CD14-positive monocyte (primary cell): ENCODE measurements around the gene CTNNBL1. TPM values are rescaled to one million over a fixed set of nuclear protein-coding genes. Genes with fewer than 3 reads are reported as not detected.
A peak's percentile ranks its signal among the peaks of the same experiment; 100 is the strongest.

Experiments used
- DNase-seq, 3 donors: peaks; one replicate each; pipeline ENCODE4 v3.0.0-alpha.2; 2011 to 2022
- H2AFZ ChIP-seq: 2 replicates; pipeline ENCODE4 v1.6.0; 2012; ENCODE audit warnings: mild to moderate bottlenecking, low read depth, low read length, inconsistent platforms; ENCODE audit not compliant: insufficient read depth, poor library complexity, severe bottlenecking
- H3K27ac ChIP-seq, 2 donors: 1 replicate in 1 of 2; 2 replicates in 1 of 2; pipeline ENCODE4 v1.5.1; 2012 to 2013; ENCODE audit warnings: low read length in 2 of 2, control low read depth in 1 of 2, inconsistent platforms in 1 of 2, low read depth in 1 of 2, mild to moderate bottlenecking in 1 of 2
- H3K27me3 ChIP-seq, 2 donors: one replicate each; pipeline versions ENCODE4 v1.6.0 to v1.6.1; 2011 to 2013; ENCODE audit warnings: low read length in 2 of 2; ENCODE audit not compliant: control insufficient read depth in 2 of 2, insufficient read depth in 2 of 2
- H3K36me3 ChIP-seq, 2 donors: replicated peaks in 1 of 2; 1 replicate in 1 of 2; 2 replicates in 1 of 2; pipeline versions ENCODE4 v1.5.1 to v1.6.1; 2012 to 2013; ENCODE audit warnings: low read length in 2 of 2, control low read depth in 1 of 2, inconsistent platforms in 1 of 2, mild to moderate bottlenecking in 1 of 2; ENCODE audit not compliant: insufficient read depth in 2 of 2, control insufficient read depth in 1 of 2
- H3K4me1 ChIP-seq, 2 donors: 1 replicate in 1 of 2; 2 replicates in 1 of 2; pipeline versions ENCODE4 v1.5.1 to v1.6.1; 2012 to 2013; ENCODE audit warnings: low read length in 2 of 2, control low read depth in 1 of 2, inconsistent platforms in 1 of 2, mild to moderate bottlenecking in 1 of 2, moderate library complexity in 1 of 2; ENCODE audit not compliant: insufficient read depth in 2 of 2, control insufficient read depth in 1 of 2
- H3K4me2 ChIP-seq: replicated peaks from 2 replicates; pipeline ENCODE3; 2012; ENCODE audit warnings: low read length, moderate library complexity, mild to moderate bottlenecking; ENCODE audit not compliant: poor library complexity, severe bottlenecking; ENCODE audit errors: extremely low read depth
- H3K4me3 ChIP-seq, 3 experiments: fragments of 200-600 bp in 1 of 3; sonication (generic) in 1 of 3; replicated peaks in 1 of 3; 1 replicate in 2 of 3; 2 replicates in 1 of 3; pipeline ENCODE4 v1.5.1; 2011 to 2013; ENCODE audit warnings: low read length in 3 of 3, mild to moderate bottlenecking in 3 of 3, control low read depth in 2 of 3, low read depth in 2 of 3, inconsistent platforms in 1 of 3, moderate library complexity in 1 of 3
- H3K79me2 ChIP-seq: 2 replicates; pipeline ENCODE4 v1.6.0; 2012; ENCODE audit warnings: mild to moderate bottlenecking, control low read depth, inconsistent platforms, low read length, moderate library complexity; ENCODE audit not compliant: insufficient read depth
- H3K9ac ChIP-seq: 2 replicates; pipeline ENCODE4 v1.6.0; 2017; ENCODE audit warnings: low read length, mild to moderate bottlenecking; ENCODE audit not compliant: insufficient read depth, poor library complexity, severe bottlenecking
- H3K9me3 ChIP-seq, 2 donors: replicated peaks in 1 of 2; 1 replicate in 1 of 2; 2 replicates in 1 of 2; pipeline versions ENCODE4 v1.5.1 to v1.6.1; 2012 to 2013; ENCODE audit warnings: low read length in 2 of 2, control low read depth in 1 of 2; ENCODE audit not compliant: control insufficient read depth in 1 of 2, insufficient read depth in 1 of 2
- H4K20me1 ChIP-seq: 2 replicates; pipeline ENCODE4 v1.6.0; 2012; ENCODE audit warnings: mild to moderate bottlenecking, low read length, control low read depth, moderate library complexity; ENCODE audit not compliant: insufficient read depth
- H3K27ac Mint-ChIP-seq, 7 donors: one replicate each; pipeline ENCODE4 v1.8.0; 2020; ENCODE audit warnings: mild to moderate bottlenecking in 7 of 7, mixed read lengths in 7 of 7, moderate library complexity in 6 of 7, inconsistent platforms in 2 of 7
- H3K27me3 Mint-ChIP-seq, 3 donors: one replicate each; pipeline ENCODE4 v1.8.0; 2021 to 2022; ENCODE audit warnings: low read depth in 3 of 3, mild to moderate bottlenecking in 3 of 3, mixed read lengths in 3 of 3, moderate library complexity in 3 of 3, inconsistent platforms in 1 of 3
- H3K36me3 Mint-ChIP-seq, 2 donors: one replicate each; pipeline ENCODE4 v1.8.0; 2020; ENCODE audit warnings: mixed read lengths in 2 of 2, inconsistent platforms in 1 of 2, mild to moderate bottlenecking in 1 of 2
- H3K4me1 Mint-ChIP-seq: one replicate; pipeline ENCODE4 v1.8.0; 2020; ENCODE audit warnings: mild to moderate bottlenecking, mixed read lengths
- H3K4me3 Mint-ChIP-seq, 2 donors: one replicate each; pipeline ENCODE4 v1.8.0; 2020; ENCODE audit warnings: mild to moderate bottlenecking in 2 of 2, mixed read lengths in 2 of 2, moderate library complexity in 1 of 2
- H3K9me3 Mint-ChIP-seq, 7 donors: one replicate each; pipeline ENCODE4 v1.8.0; 2020 to 2022; ENCODE audit warnings: mixed read lengths in 7 of 7, mild to moderate bottlenecking in 6 of 7, moderate library complexity in 6 of 7, inconsistent platforms in 2 of 7
- CTCF ChIP-seq: fragments of 200-600 bp; IDR thresholded peaks from one replicate; pipeline ENCODE4 v1.8.0; 2022; ENCODE audit warnings: antibody characterized with exemption, mild to moderate bottlenecking
- WGBS: methylation state at CpG from one replicate; pipeline ENCODE4 v1.1.5; 2013; ENCODE audit warnings: missing lambda C conversion rate; ENCODE audit not compliant: insufficient coverage; 5-methylcytosine and 5-hydroxymethylcytosine counted together
- intact Hi-C, 2 donors: fragments of 100-400 bp; cut with micrococcal nuclease; formaldehyde crosslinking; loops; one replicate each; pipeline versions ENCODE4 v1.15.0 to v1.15.1; 2023
- polyA plus RNA-seq, 3 donors: library from polyadenylated mRNA; depleted of rRNA in 1 of 3; unstranded in 2 of 3; stranded (reverse) in 1 of 3; fragments of 300-500 nt in 2 of 3; fragments of >200 nt in 1 of 3; fragmentation: Illumina TruSeq in 2 of 3; gene quantifications; 1 replicate in 2 of 3; 2 replicates in 1 of 3; pipeline ENCODE4 v1.2.3, GENCODE V29; 2012 to 2021

CTNNBL1 gene
- polyA plus RNA-seq, 3 donors, result 35.5 to 83.2 (median 77.3) TPM

- TF ChIP-seq CTCF, result no peak
- Mint-ChIP-seq H3K27ac (peak overlapping the region in 1 of 7 donors; percentile 7), H3K4me1 (peaks cover 21% of the 10 kb centered on the region), H3K27me3 (peaks cover 0 to 2% (median 0%) of the 10 kb centered on the region in 3 donors), H3K36me3 (peaks cover 59% of the 10 kb centered on the region in 2 donors), H3K9me3 (no peaks in the 10 kb centered on the region), H3K4me3 (no peak overlapping the region)
- intact Hi-C loops, result no loop called here
- Histone ChIP-seq H3K9me3 (no peaks in the 10 kb centered on the region), H3K4me2 (no peak overlapping the region), H3K36me3 (peaks cover 18 to 75% of the 10 kb centered on the region in 2 donors), H3K79me2 (no peaks in the 10 kb centered on the region), H3K27ac (no peak overlapping the region), H4K20me1 (peaks cover 36% of the 10 kb centered on the region), H3K4me3 (no peak overlapping the region), H2AFZ (no peak overlapping the region), H3K4me1 (peaks cover 4 to 5% of the 10 kb centered on the region in 2 donors), H3K9ac (no peak overlapping the region), H3K27me3 (no peaks in the 10 kb centered on the region)
- no CpG with 5 or more reads among the region's 4 CpGs for WGBS
- DNase-seq, result no peak
Measured at GRCh38 chr20:37810027-37810426, 116.2 kb downstream of the CTNNBL1 start.

- no peak overlapping the region for H3K27ac ChIP-seq
- 94% methylated on average over 2 of the region's 2 CpGs for WGBS
- no peaks in the 10 kb centered on the region for H3K9me3 ChIP-seq
- Mint-ChIP-seq H3K4me3 (no peak overlapping the region), H3K27me3 (peaks cover 0 to 2% (median 0%) of the 10 kb centered on the region in 3 donors), H3K27ac (peak overlapping the region in 1 of 7 donors; percentile 4), H3K4me1 (no peaks in the 10 kb centered on the region), H3K36me3 (peaks cover 28 to 38% of the 10 kb centered on the region in 2 donors), H3K9me3 (no peaks in the 10 kb centered on the region)
- no peak overlapping the region for H3K4me2 ChIP-seq
- intact Hi-C loops, result no loop called here
- H4K20me1 ChIP-seq, result peaks cover 34% of the 10 kb centered on the region
- no peak for DNase-seq
- H3K4me1 ChIP-seq, result no peaks in the 10 kb centered on the region
- H3K9ac ChIP-seq, result no peak overlapping the region
- H3K36me3 ChIP-seq, result peaks cover 0 to 31% of the 10 kb centered on the region in 2 donors
- no peak overlapping the region for H2AFZ ChIP-seq
- no peaks in the 10 kb centered on the region for H3K79me2 ChIP-seq
- no peak for TF ChIP-seq CTCF
- no peak overlapping the region for H3K4me3 ChIP-seq
- no peaks in the 10 kb centered on the region for H3K27me3 ChIP-seq
Measured at GRCh38 chr20:37816003-37816402, 122.2 kb downstream of the CTNNBL1 start.
